Panc1 (cell line): ENCODE results near the gene DPYD. TPM values are rescaled to one million over a fixed set of nuclear protein-coding genes. Genes with fewer than 3 reads are reported as not detected.

ENCODE experiments used
- ATAC-seq: fragments of 200-7000 bp; cut with Tn5 transposase; 2 replicates; pipeline ENCODE4 v1.9.1; 2020; ENCODE audit warnings: mild to moderate bottlenecking, moderate library complexity
- BruUV-seq: library from RNA; stranded (reverse); fragments of 400-500 nt; replicated peaks from 2 replicates; lab custom pipeline; 2021; lab: Mats Ljungman, UMichigan
- CTCF ChIA-PET: fragments of 300-600 bp; sonication (Branson Sonifier 250); formaldehyde crosslinking; loops from one replicate; lab custom pipeline; 2022; ENCODE audit warnings: antibody characterized with exemption; lab: Charles Lee
- POLR2A ChIA-PET: fragments of 300-600 bp; sonication (Branson Sonifier 250); formaldehyde crosslinking; loops from one replicate; lab custom pipeline; 2022; ENCODE audit warnings: antibody characterized with exemption; lab: Charles Lee
- DNase-seq: peaks from one replicate; pipeline ENCODE4 v3.0.0-alpha.2; 2010; ENCODE audit warnings: low read depth, low spot score
- H3K27ac ChIP-seq: 2 replicates; pipeline ENCODE4 v1.5.1; 2011; ENCODE audit warnings: mild to moderate bottlenecking, low read length, inconsistent platforms
- H3K27me3 ChIP-seq: fragments of 200-500 bp; sonication (Bioruptor generic); 2 replicates; pipeline ENCODE4 v1.6.0; 2014; ENCODE audit warnings: low read length, inconsistent platforms; ENCODE audit not compliant: control insufficient read depth, insufficient read depth
- H3K36me3 ChIP-seq: fragments of 200-500 bp; sonication (Bioruptor generic); 2 replicates; pipeline ENCODE4 v1.5.1; 2014; ENCODE audit warnings: inconsistent platforms, mild to moderate bottlenecking, low read length, moderate library complexity; ENCODE audit not compliant: control insufficient read depth, insufficient read depth
- H3K4me1 ChIP-seq: 2 replicates; pipeline ENCODE4 v1.5.1; 2011; ENCODE audit warnings: inconsistent platforms, mild to moderate bottlenecking, low read length, moderate library complexity; ENCODE audit not compliant: control insufficient read depth, insufficient read depth
- H3K4me3 ChIP-seq, 2 experiments: 2 replicates each; pipeline ENCODE4 v1.5.1; 2011 to 2012; ENCODE audit warnings: low read depth in 2 of 2, low read length in 2 of 2, mild to moderate bottlenecking in 2 of 2, inconsistent platforms in 1 of 2, moderate library complexity in 1 of 2
- H3K9me3 ChIP-seq: fragments of 200-500 bp; sonication (Bioruptor generic); 2 replicates; pipeline ENCODE4 v1.5.1; 2014; ENCODE audit warnings: low read depth, mild to moderate bottlenecking, inconsistent platforms, low read length, moderate library complexity; ENCODE audit not compliant: control insufficient read depth, insufficient read depth
- CTCF ChIP-seq: fragments of 450-650 bp; IDR thresholded peaks from 2 replicates; pipeline ENCODE4 v1.5.1; 2017; ENCODE audit warnings: mild to moderate bottlenecking
- POLR2AphosphoS5 ChIP-seq: IDR thresholded peaks from 2 replicates; pipeline ENCODE4 v1.6.1; 2012; ENCODE audit warnings: mild to moderate bottlenecking, low read depth, low read length, moderate library complexity
- REST ChIP-seq, 2 experiments: IDR thresholded peaks; 2 replicates each; pipeline ENCODE4 v1.6.1; 2011 to 2012; ENCODE audit warnings: low read depth in 2 of 2, control low read depth in 1 of 2, low read length in 1 of 2, mild to moderate bottlenecking in 1 of 2, moderate library complexity in 1 of 2; ENCODE audit not compliant: insufficient read depth in 1 of 2
- SIN3A ChIP-seq: IDR thresholded peaks from 2 replicates; pipeline ENCODE4 v1.6.1; 2012; ENCODE audit warnings: low read depth, mild to moderate bottlenecking, low read length, moderate library complexity, borderline replicate concordance; ENCODE audit not compliant: insufficient read depth
- TCF7L2 ChIP-seq: IDR thresholded peaks from 2 replicates; pipeline ENCODE4 v1.6.1; 2011; ENCODE audit warnings: mild to moderate bottlenecking, low read depth, low read length, inconsistent platforms
- in situ Hi-C: cut with HindIII; loops from 2 replicates; pipeline ENCODE4 v1.10.0; 2016; ENCODE audit warnings: low sequenced_read_pairs, low pct_unique_long_range_greater_than_20kb
- intact Hi-C: fragments of 100-400 bp; cut with micrococcal nuclease; formaldehyde crosslinking; loops from one replicate; pipeline ENCODE4 v1.10.0; 2022; ENCODE audit not compliant: unreplicated experiment
- total RNA-seq: library from RNA; stranded (reverse); gene quantifications from one replicate; pipeline ENCODE4 v1.2.1, GENCODE V29; 2021; ENCODE audit not compliant: unreplicated experiment

The DPYD gene
- total RNA-seq, 1 experiment from 2014 or later, result 2.0 TPM

- no peak for TF ChIP-seq REST (IDR thresholded peaks at IDR 0.05; ENCODE audit: insufficient read depth in 1 of 2, low read depth in 2 of 2, low read length in 1 of 2)
- no peak for TF ChIP-seq POLR2AphosphoS5
- no peak for TF ChIP-seq CTCF
- TF ChIP-seq TCF7L2, result no peak
- TF ChIP-seq SIN3A, result no peak
- CTCF ChIA-PET, result no interaction called here
- BruUV-seq, result no TSS peak
- Histone ChIP-seq H3K27me3 (no peaks in the 10 kb centered on the region), H3K36me3 (no peaks in the 10 kb centered on the region), H3K4me1 (no peaks in the 10 kb centered on the region), H3K27ac (no peak overlapping the region), H3K9me3 (no peaks in the 10 kb centered on the region), H3K4me3 (no peak overlapping the region)
- POLR2A ChIA-PET, result no interaction called here
- ATAC-seq, result no peak
- intact Hi-C loops, result no loop called here
- in situ Hi-C loops, result no loop called here
- no peak for DNase-seq
Observed at GRCh38 chr1:97073936-97074335, 846.9 kb downstream of the DPYD start.

GRCh38 chr1:97073169-97073568 is 847.7 kb downstream of the DPYD start:
- H3K27ac ChIP-seq, result no peak overlapping the region
- BruUV-seq, result no TSS peak
- ATAC-seq, result no peak
- no peaks in the 10 kb centered on the region for H3K36me3 ChIP-seq
- no peaks in the 10 kb centered on the region for H3K4me1 ChIP-seq
- in situ Hi-C loops, result no loop called here
- no peaks in the 10 kb centered on the region for H3K27me3 ChIP-seq
- no peak for DNase-seq
- H3K4me3 ChIP-seq, result no peak overlapping the region
- ChIA-PET CTCF (no interaction called here), POLR2A (no interaction called here)
- TF ChIP-seq REST (IDR thresholded peaks at IDR 0.05; ENCODE audit: insufficient read depth in 1 of 2, low read depth in 2 of 2, low read length in 1 of 2), result no peak
- no peak for TF ChIP-seq CTCF
- no peak for TF ChIP-seq TCF7L2
- TF ChIP-seq SIN3A, result no peak
- no peaks in the 10 kb centered on the region for H3K9me3 ChIP-seq
- intact Hi-C loops, result no loop called here
